HepG2 (cell line): ENCODE measurements around the gene TTC31. TPM values are rescaled to one million over a fixed set of nuclear protein-coding genes. Genes with fewer than 3 reads are reported as not detected.

ENCODE experiments used
- AGO1 ChIP-seq: fragments of 200-400 bp; formaldehyde crosslinking; IDR thresholded peaks from 2 replicates; pipeline ENCODE4 v1.6.1; 2017; ENCODE audit warnings: mild to moderate bottlenecking, low read depth, low read length, moderate library complexity; ENCODE audit not compliant: poor library complexity, severe bottlenecking
- CC2D1A ChIP-seq: sonication (generic); formaldehyde crosslinking; IDR thresholded peaks from 2 replicates; pipeline ENCODE4 v1.8.1; 2023; ENCODE audit warnings: mild to moderate bottlenecking, missing genetic modification reagents
- HES4 ChIP-seq: sonication (generic); formaldehyde crosslinking; IDR thresholded peaks from 2 replicates; pipeline ENCODE4 v1.9.0; 2021; ENCODE audit warnings: mild to moderate bottlenecking, missing genetic modification reagents, borderline replicate concordance
- HHEX ChIP-seq: IDR thresholded peaks from 2 replicates; pipeline ENCODE4 v1.6.1; 2016; ENCODE audit warnings: control low read depth
- KLF16 ChIP-seq, 2 experiments: sonication (generic) in 1 of 2; formaldehyde crosslinking in 1 of 2; IDR thresholded peaks; 2 replicates each; pipeline versions ENCODE4 v1.6.1 to v1.8.0; 2016 to 2023; ENCODE audit warnings: missing genetic modification reagents in 2 of 2, missing compliant biosample characterization in 1 of 2
- MAF1 ChIP-seq: sonication (generic); formaldehyde crosslinking; IDR thresholded peaks from 2 replicates; pipeline ENCODE4 v1.5.0; 2020; ENCODE audit warnings: missing genetic modification reagents, borderline replicate concordance
- MIER3 ChIP-seq: IDR thresholded peaks from 2 replicates; pipeline ENCODE4 v1.6.1; 2016; ENCODE audit warnings: missing compliant biosample characterization, borderline replicate concordance
- PHF20 ChIP-seq: sonication (generic); formaldehyde crosslinking; IDR thresholded peaks from 2 replicates; pipeline ENCODE4 v1.5.0; 2020; ENCODE audit warnings: mild to moderate bottlenecking, missing genetic modification reagents
- POLR2A ChIP-seq, 2 experiments: IDR thresholded peaks; 2 replicates each; pipeline ENCODE4 v1.6.1; 2011; ENCODE audit warnings: low read depth in 2 of 2, low read length in 2 of 2, mild to moderate bottlenecking in 1 of 2, moderate library complexity in 1 of 2; ENCODE audit not compliant: insufficient read depth in 1 of 2
- PRDM4 ChIP-seq: sonication (generic); formaldehyde crosslinking; IDR thresholded peaks from 2 replicates; pipeline ENCODE4 v1.9.0; 2021; ENCODE audit warnings: missing genetic modification reagents, borderline replicate concordance
- U2AF1 ChIP-seq: fragments of 200-400 bp; formaldehyde crosslinking; optimal IDR thresholded peaks from 2 replicates; pipeline ENCODE3; 2017; ENCODE audit warnings: mild to moderate bottlenecking, low read depth, low read length
- ZBTB26 ChIP-seq: IDR thresholded peaks from 2 replicates; pipeline ENCODE4 v1.6.1; 2016; ENCODE audit warnings: missing compliant biosample characterization, missing genetic modification reagents, borderline replicate concordance
- ZMYM3 ChIP-seq: sonication (generic); formaldehyde crosslinking; IDR thresholded peaks from 2 replicates; pipeline ENCODE4 v1.5.1; 2020; ENCODE audit warnings: mild to moderate bottlenecking, missing genetic modification reagents
- ZNF557 ChIP-seq: sonication (generic); formaldehyde crosslinking; IDR thresholded peaks from 2 replicates; pipeline ENCODE4 v1.4.0; 2020; ENCODE audit warnings: missing genetic modification reagents
- ZNF646 ChIP-seq: sonication (generic); formaldehyde crosslinking; IDR thresholded peaks from 2 replicates; pipeline ENCODE4 v1.9.0; 2021; ENCODE audit warnings: mild to moderate bottlenecking, missing genetic modification reagents
- ZNF788 ChIP-seq: sonication (generic); formaldehyde crosslinking; IDR thresholded peaks from 2 replicates; pipeline ENCODE4 v1.5.0; 2020; ENCODE audit warnings: mild to moderate bottlenecking, missing genetic modification reagents, borderline replicate concordance
- ZNF790 ChIP-seq: sonication (generic); formaldehyde crosslinking; IDR thresholded peaks from 2 replicates; pipeline ENCODE4 v1.8.0; 2022; ENCODE audit warnings: missing genetic modification reagents, mild to moderate bottlenecking, borderline replicate concordance
- polyA plus RNA-seq, 8 experiments: library from polyadenylated mRNA; depleted of rRNA in 3 of 8; stranded (reverse) in 7 of 8; unstranded in 1 of 8; fragments of >200 nt; fragmentation: Illumina TruSeq in 4 of 8; extraction: Trizol in 4 of 8; gene quantifications; 2 replicates each; pipeline versions ENCODE4 v1.2.1 to v1.2.3, GENCODE V29; 2011 to 2016; ENCODE audit warnings: low read depth in 4 of 8, missing spikeins in 1 of 8, mixed read lengths in 1 of 8; ENCODE audit not compliant: insufficient read depth in 1 of 8
- total RNA-seq, 5 experiments: library from RNA; depleted of rRNA; stranded (reverse); fragments of >200 nt; fragmentation: Illumina TruSeq; extraction: Trizol; gene quantifications; 2 replicates each; pipeline ENCODE4 v1.2.3, GENCODE V29; 2016; ENCODE audit warnings: low read depth in 1 of 5

TTC31 gene
- total and polyA plus RNA-seq, 2 of the 13 experiments (the other 11 are each of a cell fraction or from before 2014, with no cell fraction given) = 28.3 to 39.5 TPM

- TF ChIP-seq ZNF790 (CRISPR knock-in tag) (0 out of 2 replicates have a peak, but pooled peaks have one; percentile 25), PRDM4 (no peak), CC2D1A (CRISPR knock-in tag) (0 out of 2 replicates have a peak, but pooled peaks have one; percentile 59), ZNF646 (no peak), ZMYM3 (CRISPR knock-in tag) (no peak), POLR2A (IDR thresholded peaks at IDR 0.05; ENCODE audit: insufficient read depth in 1 of 2, low read depth in 2 of 2, low read length in 2 of 2) (peak in 1 of 2 experiments; percentile 32; a peak in 1 of 4 replicates), MIER3 (no peak), AGO1 (no peak), ZNF788 (CRISPR knock-in tag) (no peak), U2AF1 (no peak), HES4 (CRISPR knock-in tag) (no peak), MAF1 (CRISPR knock-in tag) (0 out of 2 replicates have a peak, but pooled peaks have one; percentile 59), KLF16 (CRISPR knock-in tag; IDR thresholded peaks at IDR 0.05) (0 out of 4 replicates have a peak, but pooled peaks of 1 of the 2 experiments have one; percentile 41), PHF20 (no peak), HHEX (CRISPR knock-in tag) (0 out of 2 replicates have a peak, but pooled peaks have one; percentile 4), ZBTB26 (no peak), ZNF557 (CRISPR knock-in tag) (no peak)
- TF ChIP-seq, all 625 proteins: peak for 7
Observed at GRCh38 chr2:74439373-74439772, 43.5 kb upstream of the TTC31 start (continued).
